ENCODE measurements around the gene MED7. TPM values are rescaled to one million over a fixed set of nuclear protein-coding genes. Genes with fewer than 3 reads are reported as not detected.

The MED7 gene
- total RNA-seq, 2 donors from 2014 or later = 14.8 to 19.1 TPM

DNA sequence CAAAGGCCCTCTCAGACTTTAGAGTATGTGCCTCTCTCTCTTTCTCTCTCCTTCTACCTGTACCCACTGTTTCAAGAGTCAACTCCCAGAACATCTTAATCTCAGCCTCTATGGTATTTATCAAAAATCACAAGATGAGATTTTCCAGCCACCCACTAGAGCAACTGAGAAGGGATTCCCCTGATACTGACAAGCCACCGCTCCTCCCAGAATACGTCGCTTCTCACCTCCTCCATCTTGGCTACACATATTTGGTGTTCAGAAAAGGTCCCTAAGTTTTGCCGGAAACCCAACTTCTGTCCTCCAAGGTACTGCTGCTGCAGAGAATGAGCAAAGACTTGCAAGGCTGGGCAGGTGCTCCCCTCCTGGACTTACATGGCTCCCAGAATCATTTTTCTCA is 17.3 kb upstream of the MED7 start:
- no peaks in the 10 kb centered on the region for H3K36me3 Mint-ChIP-seq (ENCODE audit: low read depth)
- no peaks in the 10 kb centered on the region for H3K36me3 ChIP-seq (ENCODE audit: control insufficient read depth, insufficient read depth, low read length)
- H3K4me3 ChIP-seq (ENCODE audit: low read length) = no peak overlapping the region
- no peaks in the 10 kb centered on the region for H3K27me3 Mint-ChIP-seq (ENCODE audit: insufficient read depth)
- no peaks in the 10 kb centered on the region for H3K9me3 ChIP-seq (ENCODE audit: control insufficient read depth, low read length)
- DNase-seq = no peak
- WGBS, 2 experiments (ENCODE audit: insufficient coverage in 1 of 2, insufficient read length in 1 of 2) = 90 to 100% methylated on average over 3 to 4 of the region's 4 CpGs
- TF ChIP-seq, protein P1, sequence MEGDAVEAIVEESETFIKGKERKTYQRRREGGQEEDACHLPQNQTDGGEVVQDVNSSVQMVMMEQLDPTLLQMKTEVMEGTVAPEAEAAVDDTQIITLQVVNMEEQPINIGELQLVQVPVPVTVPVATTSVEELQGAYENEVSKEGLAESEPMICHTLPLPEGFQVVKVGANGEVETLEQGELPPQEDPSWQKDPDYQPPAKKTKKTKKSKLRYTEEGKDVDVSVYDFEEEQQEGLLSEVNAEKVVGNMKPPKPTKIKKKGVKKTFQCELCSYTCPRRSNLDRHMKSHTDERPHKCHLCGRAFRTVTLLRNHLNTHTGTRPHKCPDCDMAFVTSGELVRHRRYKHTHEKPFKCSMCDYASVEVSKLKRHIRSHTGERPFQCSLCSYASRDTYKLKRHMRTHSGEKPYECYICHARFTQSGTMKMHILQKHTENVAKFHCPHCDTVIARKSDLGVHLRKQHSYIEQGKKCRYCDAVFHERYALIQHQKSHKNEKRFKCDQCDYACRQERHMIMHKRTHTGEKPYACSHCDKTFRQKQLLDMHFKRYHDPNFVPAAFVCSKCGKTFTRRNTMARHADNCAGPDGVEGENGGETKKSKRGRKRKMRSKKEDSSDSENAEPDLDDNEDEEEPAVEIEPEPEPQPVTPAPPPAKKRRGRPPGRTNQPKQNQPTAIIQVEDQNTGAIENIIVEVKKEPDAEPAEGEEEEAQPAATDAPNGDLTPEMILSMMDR (conservative IDR thresholded peaks at IDR 0.05) = no peak
- no peaks in the 10 kb centered on the region for H3K4me1 Mint-ChIP-seq
- H3K4me1 ChIP-seq (ENCODE audit: control insufficient read depth, insufficient read depth, low read length) = no peaks in the 10 kb centered on the region
- no peaks in the 10 kb centered on the region for H3K9me3 Mint-ChIP-seq
- no peak overlapping the region for H3K27ac ChIP-seq (ENCODE audit: low read depth, low read length)
- no peak overlapping the region for H3K4me3 Mint-ChIP-seq
- no peak overlapping the region for H3K9ac ChIP-seq (ENCODE audit: extremely low read depth, low read length, poor library complexity, severe bottlenecking)
- no peak overlapping the region for H3K27ac Mint-ChIP-seq
- no peaks in the 10 kb centered on the region for H3K27me3 ChIP-seq (ENCODE audit: control insufficient read depth, insufficient read depth, low read length, poor library complexity, severe bottlenecking)

DNA sequence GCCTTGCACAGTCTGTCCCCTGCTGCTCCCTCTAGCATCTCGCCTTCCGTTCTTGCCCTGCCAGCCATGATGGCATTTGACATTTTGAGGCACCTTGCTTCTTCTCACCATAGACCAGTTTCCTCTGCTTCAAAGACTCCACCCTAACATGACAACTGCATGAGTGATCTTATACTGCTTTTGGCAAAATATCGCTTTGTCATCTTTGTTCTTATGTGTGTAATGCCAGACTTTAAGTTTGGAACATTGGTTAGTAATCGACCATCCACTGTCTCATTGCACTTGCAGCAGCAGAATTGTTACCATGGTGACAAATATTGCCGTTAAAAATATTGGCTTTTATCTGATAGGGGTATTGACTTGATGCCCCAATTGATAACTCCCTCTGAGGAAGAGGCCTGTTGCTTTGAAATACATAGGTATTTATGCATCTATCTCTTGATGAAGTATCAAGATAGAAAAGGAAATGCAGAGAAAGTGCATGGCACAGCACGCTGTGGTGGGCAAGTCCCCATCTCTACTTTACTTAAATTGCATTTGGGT is 16.6 kb upstream of the MED7 start:
- H3K4me3 ChIP-seq (ENCODE audit: low read length) = no peak overlapping the region

GRCh38 chr5:157157293-157157891 is 14.7 kb upstream of the MED7 start:
- no peaks in the 10 kb centered on the region for H3K9me3 Mint-ChIP-seq
- no peaks in the 10 kb centered on the region for H3K4me1 Mint-ChIP-seq
- no peaks in the 10 kb centered on the region for H3K27me3 ChIP-seq (ENCODE audit: control insufficient read depth, insufficient read depth, low read length, poor library complexity, severe bottlenecking)
- H3K27ac ChIP-seq (ENCODE audit: low read depth, low read length) = no peak overlapping the region
- H3K27me3 Mint-ChIP-seq (ENCODE audit: insufficient read depth) = no peaks in the 10 kb centered on the region
- H3K36me3 ChIP-seq (ENCODE audit: control insufficient read depth, insufficient read depth, low read length) = no peaks in the 10 kb centered on the region
- H3K4me3 ChIP-seq (ENCODE audit: low read length) = no peak overlapping the region
- H3K9me3 ChIP-seq (ENCODE audit: control insufficient read depth, low read length) = no peaks in the 10 kb centered on the region
- no peak overlapping the region for H3K9ac ChIP-seq (ENCODE audit: extremely low read depth, low read length, poor library complexity, severe bottlenecking)
- H3K4me1 ChIP-seq (ENCODE audit: control insufficient read depth, insufficient read depth, low read length) = no peaks in the 10 kb centered on the region
- TF ChIP-seq, protein P1 (conservative IDR thresholded peaks at IDR 0.05) = no peak
- no peak for DNase-seq
- no peak overlapping the region for H3K4me3 Mint-ChIP-seq
- no peak overlapping the region for H3K27ac Mint-ChIP-seq
- WGBS, 2 experiments (ENCODE audit: insufficient coverage in 1 of 2, insufficient read length in 1 of 2) = 86% methylated on average over 1 of the region's 1 CpG; no CpG with 5 or more reads in 1 of the 2 experiments
- no peaks in the 10 kb centered on the region for H3K36me3 Mint-ChIP-seq (ENCODE audit: low read depth)

More for the DNA sequence above, 16.6 kb upstream of the MED7 start:
- H3K4me1 Mint-ChIP-seq = no peaks in the 10 kb centered on the region
- H3K36me3 ChIP-seq (ENCODE audit: control insufficient read depth, insufficient read depth, low read length) = no peaks in the 10 kb centered on the region
- no peaks in the 10 kb centered on the region for H3K9me3 Mint-ChIP-seq
- no peaks in the 10 kb centered on the region for H3K36me3 Mint-ChIP-seq (ENCODE audit: low read depth)
- WGBS, 2 experiments (ENCODE audit: insufficient coverage in 1 of 2, insufficient read length in 1 of 2) = 92% methylated on average over 5 to 6 of the region's 6 CpGs
- no peak for DNase-seq
- H3K27me3 Mint-ChIP-seq (ENCODE audit: insufficient read depth) = no peaks in the 10 kb centered on the region
- no peaks in the 10 kb centered on the region for H3K27me3 ChIP-seq (ENCODE audit: control insufficient read depth, insufficient read depth, low read length, poor library complexity, severe bottlenecking)
- no peak overlapping the region for H3K27ac ChIP-seq (ENCODE audit: low read depth, low read length)
- no peak overlapping the region for H3K27ac Mint-ChIP-seq
- no peaks in the 10 kb centered on the region for H3K4me1 ChIP-seq (ENCODE audit: control insufficient read depth, insufficient read depth, low read length)
- H3K9me3 ChIP-seq (ENCODE audit: control insufficient read depth, low read length) = no peaks in the 10 kb centered on the region
- H3K4me3 Mint-ChIP-seq = no peak overlapping the region
- TF ChIP-seq, protein P1 (conservative IDR thresholded peaks at IDR 0.05) = no peak
- H3K9ac ChIP-seq (ENCODE audit: extremely low read depth, low read length, poor library complexity, severe bottlenecking) = no peak overlapping the region

Measured in endodermal cell (in vitro differentiated cells).